NOMO-1 treated with dmso at 0.1 percent for 144 hours (cell line): Measurements from ENCODE around the gene ANTXRL.
"Not testable (repeated sequence)": the region's sequence is repeated elsewhere in the genome, so short reads cannot be mapped to it uniquely, and the experiment has no call there.

Experiments
- DNase-seq: peaks from one replicate; lab custom pipeline; 2025; ENCODE audit not compliant: unreplicated experiment; lab: John Stamatoyannopoulos, UW

The ANTXRL gene

GRCh38 chr10:46286991-46287693 is at the start of gene ANTXRL:
TSS of gene ANTXRL (plus strand) at chr10:46286997. CDS start at chr10:46287263, 266 bp downstream.
- DNase-seq = no peak

DNA sequence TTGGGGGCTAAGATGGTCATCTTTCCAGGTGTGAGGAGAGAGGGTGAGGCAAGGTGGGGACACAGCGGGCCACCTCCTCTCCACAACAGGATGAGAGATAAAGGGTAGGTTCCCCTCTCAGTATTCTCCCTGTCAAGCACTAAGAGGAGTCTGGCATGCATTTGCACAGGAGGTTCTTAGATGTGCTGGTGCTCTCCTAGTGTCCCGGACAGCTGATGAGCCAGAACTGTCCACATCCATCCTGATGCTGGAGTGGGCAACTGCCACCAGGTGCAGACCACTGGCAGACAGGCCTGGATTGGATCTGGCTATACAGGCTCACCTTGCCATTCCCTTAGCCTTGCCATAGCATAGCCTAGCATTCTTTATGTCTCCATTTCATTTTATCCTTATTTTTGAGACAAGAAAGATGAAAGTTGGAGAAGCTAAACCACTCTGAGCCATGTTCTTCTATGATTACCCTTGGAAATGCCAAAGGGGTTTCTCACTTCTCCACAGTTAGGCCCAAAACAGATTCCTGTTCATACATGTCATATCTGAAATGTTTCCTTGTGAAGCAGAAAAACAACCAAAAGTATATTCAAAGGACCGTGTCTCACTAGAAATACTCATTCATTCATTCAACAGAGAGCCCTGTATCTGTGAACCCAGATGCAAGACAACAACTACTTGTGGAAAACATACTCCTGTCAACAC is 48.8 kb upstream of the ANTXRL start:
- DNase-seq = no peak

DNA sequence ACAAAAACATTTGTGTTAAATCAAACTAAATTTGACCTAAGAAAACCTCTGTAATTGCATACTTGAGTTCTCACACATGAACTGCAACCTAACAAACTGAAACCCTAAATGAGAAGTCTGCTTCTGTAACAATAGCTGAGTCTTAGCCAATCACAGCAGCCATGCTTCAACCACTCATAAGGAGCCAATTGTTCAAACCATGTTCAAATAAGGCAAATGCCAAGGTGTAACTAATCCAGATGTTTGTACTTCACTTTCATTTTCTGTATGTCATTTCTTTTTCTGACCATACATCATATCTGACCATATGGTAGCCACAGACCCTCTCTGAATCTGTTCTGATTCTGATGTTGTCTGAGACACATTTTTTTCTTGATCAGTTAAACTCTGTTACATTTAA is 47.5 kb upstream of the ANTXRL start:
- no peak for DNase-seq

GRCh38 chr10:46239993-46240683 is 46.7 kb upstream of the ANTXRL start:
- no peak for DNase-seq

GRCh38 chr10:46240684-46241565 is 45.9 kb upstream of the ANTXRL start:
- no peak for DNase-seq

DNA sequence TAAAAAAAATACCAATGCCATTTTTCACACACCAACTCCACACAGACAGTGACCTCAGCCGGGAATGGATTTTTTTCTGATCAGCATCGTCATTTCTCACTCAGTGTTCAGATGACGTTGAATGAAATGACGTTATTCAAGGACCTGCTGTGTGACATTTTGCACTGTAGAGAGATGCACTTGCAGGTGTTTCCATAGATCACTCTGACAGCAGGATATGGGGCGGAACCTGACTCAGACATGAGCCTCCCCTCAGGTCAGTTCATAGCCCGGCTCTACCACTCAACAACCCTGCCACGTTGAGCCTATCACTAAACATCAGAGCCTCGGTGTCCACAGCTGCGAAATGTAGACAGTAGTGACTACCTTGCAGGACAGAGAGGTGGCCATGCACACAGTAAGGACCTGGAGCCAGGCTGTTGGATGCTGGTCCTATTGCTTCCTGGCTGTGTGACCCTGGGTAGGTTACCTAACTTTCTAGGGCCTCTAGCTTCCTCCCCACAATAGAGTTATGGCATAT is 41.4 kb upstream of the ANTXRL start:
- no peak for DNase-seq

GRCh38 chr10:46246400-46247180 is 40.2 kb upstream of the ANTXRL start:
- not testable (repeated sequence) for DNase-seq

GRCh38 chr10:46247181-46247475 is 39.7 kb upstream of the ANTXRL start:
- no peak for DNase-seq

DNA sequence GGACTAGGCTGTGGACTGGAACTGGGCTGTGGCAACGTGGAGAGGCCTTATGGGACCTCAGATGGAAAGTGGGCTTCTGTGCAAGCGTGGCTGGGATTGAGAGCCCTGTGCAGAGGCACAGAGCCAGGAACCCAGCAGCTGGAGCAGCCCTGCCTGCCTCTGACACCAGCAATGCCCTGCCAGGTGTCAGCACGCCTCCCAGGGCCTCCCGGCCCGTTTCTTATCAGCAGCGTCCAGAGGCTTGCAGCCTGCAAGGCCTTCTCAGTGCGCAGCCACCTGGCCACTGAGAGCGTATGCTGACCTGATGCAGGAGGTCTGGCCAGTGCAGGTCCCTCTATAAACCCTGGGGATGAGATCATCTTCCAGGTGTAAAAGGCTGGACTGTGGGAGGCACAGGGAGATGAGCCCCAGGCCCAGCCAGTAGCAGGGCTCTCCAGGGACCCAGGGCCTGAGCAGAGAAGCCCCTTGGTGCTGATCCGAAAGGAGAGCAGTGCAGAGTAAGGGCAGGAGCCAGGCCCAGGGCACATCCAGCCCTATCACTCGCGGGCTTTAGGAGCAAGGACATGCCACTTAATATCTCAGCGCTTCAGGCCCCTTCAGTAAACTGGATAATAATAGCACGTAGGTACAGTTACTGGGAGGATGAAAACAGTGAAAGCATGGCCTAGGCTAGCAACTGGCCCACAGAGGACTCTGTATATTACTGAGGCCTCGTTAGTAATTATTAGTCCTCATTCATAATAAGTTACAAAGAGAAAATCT is 38.8 kb upstream of the ANTXRL start:
- DNase-seq = no peak

DNA sequence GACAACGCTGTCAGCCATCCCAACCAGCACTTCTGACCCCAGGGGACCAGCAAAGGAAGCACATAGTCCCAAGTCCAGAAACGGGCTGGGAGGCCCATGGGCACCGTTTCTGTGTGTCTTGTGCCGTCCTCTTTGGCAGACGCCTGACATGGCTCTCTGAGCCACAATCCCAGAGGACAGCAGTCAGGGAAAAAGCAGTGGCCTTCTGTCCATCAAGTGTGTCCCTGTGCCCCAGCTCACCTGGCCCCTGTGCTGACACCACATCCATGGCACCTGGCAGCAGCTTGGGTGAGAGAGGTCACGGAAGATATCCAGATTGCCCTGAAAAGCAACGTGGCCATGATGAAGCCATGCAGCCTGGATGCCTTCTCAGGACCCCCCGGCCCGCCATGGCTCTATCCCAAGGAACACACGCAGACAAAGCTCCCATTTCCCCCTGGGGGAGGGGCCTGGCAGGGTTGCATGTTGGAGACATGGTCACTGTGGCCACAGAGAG is 38.1 kb upstream of the ANTXRL start:
- no peak for DNase-seq

DNA sequence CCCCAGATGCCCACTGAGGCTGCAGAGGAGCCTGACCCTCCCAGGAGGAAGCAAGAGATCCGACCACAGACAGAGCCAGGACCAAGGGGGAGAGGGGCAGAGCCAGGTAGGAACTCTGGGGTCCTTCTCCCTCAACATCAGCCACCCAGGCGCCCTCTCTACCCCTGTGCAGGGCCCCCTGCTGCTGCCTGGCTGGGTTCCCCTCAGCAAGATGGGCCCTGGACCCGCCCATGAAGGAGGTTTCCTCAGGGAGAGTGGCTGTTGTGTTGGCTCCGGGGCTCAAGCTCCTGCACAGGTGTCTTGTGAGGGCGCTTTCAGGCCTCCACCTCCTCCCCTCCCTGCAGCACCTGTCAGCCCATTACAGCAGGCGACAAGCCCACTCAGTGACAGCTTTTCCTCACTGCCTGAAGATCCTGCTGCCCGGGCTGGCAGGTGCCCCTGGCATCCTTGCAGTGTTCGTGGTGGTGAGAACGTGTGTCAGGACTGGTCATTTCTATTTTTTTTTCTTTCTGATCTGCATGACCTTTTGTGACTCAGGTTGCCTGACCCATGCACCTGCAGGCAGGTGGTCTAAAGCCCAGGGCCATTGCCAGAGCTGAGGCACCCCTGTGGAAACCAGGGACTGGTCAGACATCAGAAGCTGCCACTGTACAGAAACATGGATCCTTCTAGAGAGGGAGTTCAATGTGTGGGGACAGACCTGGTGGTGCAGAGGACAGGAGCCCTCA is 37.0 kb upstream of the ANTXRL start:
- not testable (repeated sequence) for DNase-seq

- DNase-seq = no peak
Measured at GRCh38 chr10:46250481-46250880, 36.3 kb upstream of the ANTXRL start.

DNA sequence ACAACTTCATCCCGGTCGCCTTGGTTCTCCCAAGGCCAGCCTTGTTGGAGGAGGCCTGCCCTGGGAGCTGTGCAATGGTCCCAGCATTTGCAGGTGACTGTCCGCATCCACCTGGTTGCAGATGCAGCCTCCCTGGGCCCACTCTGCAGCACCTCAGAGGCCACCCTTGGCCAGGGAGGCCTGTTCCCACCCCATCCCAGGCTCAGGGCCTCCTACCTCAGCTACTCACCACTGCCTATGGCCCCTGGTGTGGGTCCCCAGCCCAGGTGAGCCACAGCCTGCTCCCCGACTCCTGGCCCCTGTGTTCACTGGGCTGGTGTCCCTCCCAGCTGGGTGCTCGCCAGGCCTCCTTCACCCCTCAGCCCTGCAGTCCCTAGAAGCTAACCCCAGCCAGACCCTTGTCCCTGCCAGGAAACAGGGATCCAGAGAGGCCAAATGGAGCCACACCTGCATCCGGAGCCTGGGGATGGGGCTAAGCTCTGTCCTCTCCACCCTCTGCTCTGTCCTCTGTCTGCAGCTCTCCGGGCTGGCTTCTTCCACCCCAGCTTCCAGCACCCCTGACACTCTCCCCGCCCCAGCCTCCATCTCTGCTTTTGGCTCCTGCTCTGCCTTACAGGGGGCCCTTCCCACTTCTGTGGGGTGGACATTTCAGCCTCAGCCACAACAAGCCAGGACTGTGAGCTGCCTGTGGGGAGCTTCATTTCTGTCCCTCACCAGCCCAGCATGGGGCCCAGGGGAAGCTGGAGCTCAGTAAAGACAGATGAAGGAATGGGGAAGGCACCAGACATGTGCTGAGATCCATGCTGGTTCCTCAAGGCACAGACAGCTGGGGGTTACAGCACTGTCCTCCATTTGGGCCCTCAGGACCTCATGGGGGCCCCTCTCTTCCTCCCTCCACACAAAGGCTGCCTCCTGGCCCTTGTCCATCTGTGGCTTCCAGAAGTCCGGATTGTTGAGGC is 35.6 kb upstream of the ANTXRL start:
- DNase-seq = no peak

GRCh38 chr10:46251857-46252847 is 34.6 kb upstream of the ANTXRL start:
- DNase-seq = no peak

- DNase-seq = no peak
Measured at GRCh38 chr10:46253076-46254006, 33.5 kb upstream of the ANTXRL start.
